ENCODE measurements around the gene PRTN3. TPM values are rescaled to one million over a fixed set of nuclear protein-coding genes. Genes with fewer than 3 reads are reported as not detected.
"Not testable (repeated sequence)": the region's sequence is repeated elsewhere in the genome, so short reads cannot be mapped to it uniquely, and the experiment has no call there.

Gene PRTN3
- total RNA-seq, 1 donor from 2014 or later, result not detected

- Mint-ChIP-seq H3K4me3 (ENCODE audit: unreplicated experiment) (no peak overlapping the region), H3K9me3 (ENCODE audit: unreplicated experiment) (no peaks in the 10 kb centered on the region), H3K4me1 (ENCODE audit: unreplicated experiment) (no peaks in the 10 kb centered on the region), H3K36me3 (ENCODE audit: low read depth, unreplicated experiment) (peaks cover 22% of the 10 kb centered on the region), H3K27ac (ENCODE audit: unreplicated experiment) (no peak overlapping the region), H3K27me3 (ENCODE audit: unreplicated experiment) (peaks cover 20% of the 10 kb centered on the region)
- no peak for DNase-seq (ENCODE audit: low spot score)
- TF ChIP-seq CTCF (IDR thresholded peaks at IDR 0.05; ENCODE audit: unreplicated experiment), result no peak
Measured at GRCh38 chr19:876780-877314, 36.0 kb downstream of the PRTN3 start.

- H3K4me1 Mint-ChIP-seq (ENCODE audit: unreplicated experiment); H3K27ac Mint-ChIP-seq (ENCODE audit: unreplicated experiment); H3K9me3 Mint-ChIP-seq (ENCODE audit: unreplicated experiment); DNase-seq (ENCODE audit: low spot score); H3K4me3 Mint-ChIP-seq (ENCODE audit: unreplicated experiment): not testable (repeated sequence)
- Mint-ChIP-seq H3K36me3 (ENCODE audit: low read depth, unreplicated experiment) (peaks cover 24% of the 10 kb centered on the region), H3K27me3 (ENCODE audit: unreplicated experiment) (peaks cover 20% of the 10 kb centered on the region)
Measured at GRCh38 chr19:877992-878660, 37.3 kb downstream of the PRTN3 start.

- not testable (repeated sequence) for DNase-seq (ENCODE audit: low spot score); H3K27ac Mint-ChIP-seq (ENCODE audit: unreplicated experiment); H3K9me3 Mint-ChIP-seq (ENCODE audit: unreplicated experiment); H3K4me1 Mint-ChIP-seq (ENCODE audit: unreplicated experiment)
- Mint-ChIP-seq H3K27me3 (ENCODE audit: unreplicated experiment) (peaks cover 18% of the 10 kb centered on the region), H3K4me3 (ENCODE audit: unreplicated experiment) (peak overlapping the region; percentile 79), H3K36me3 (ENCODE audit: low read depth, unreplicated experiment) (peaks cover 24% of the 10 kb centered on the region)
Measured at GRCh38 chr19:878751-879561, 38.2 kb downstream of the PRTN3 start.

DNA sequence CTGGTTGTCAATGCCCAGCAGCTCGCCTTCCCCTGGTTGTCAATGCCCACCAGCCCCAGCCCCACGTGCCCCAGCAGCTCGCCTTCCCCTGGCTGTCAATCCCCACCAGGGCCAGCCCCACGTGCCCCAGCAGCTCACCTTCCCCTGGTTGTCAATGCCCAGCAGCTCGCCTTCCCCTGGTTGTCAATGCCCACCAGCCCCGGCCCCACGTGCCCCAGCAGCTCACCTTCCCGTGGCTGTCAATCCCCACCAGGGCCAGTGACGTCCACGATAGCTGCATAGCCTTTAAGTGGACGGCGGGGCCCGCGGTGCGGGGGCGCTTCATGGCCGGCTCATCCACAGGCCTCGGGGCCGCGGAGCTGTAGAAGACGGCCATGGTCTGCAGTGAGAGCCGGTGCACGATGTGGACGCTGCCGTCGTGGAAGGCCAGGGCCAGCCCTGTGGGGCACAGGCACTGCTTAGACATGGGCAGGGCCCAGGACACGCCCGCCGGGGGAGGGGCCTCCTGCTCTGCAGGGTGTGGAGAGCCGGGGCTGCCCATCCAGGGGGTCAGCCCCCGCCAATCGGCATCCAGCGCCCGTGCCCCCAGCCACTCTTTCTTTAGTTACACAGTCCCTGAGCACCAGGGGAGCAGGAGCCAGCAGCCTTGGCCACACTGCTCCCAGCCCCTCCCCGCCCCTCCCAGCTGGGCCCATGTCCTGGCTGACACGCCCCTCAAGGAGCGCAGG, 39.1 kb downstream of the PRTN3 start:
- no peak for DNase-seq (ENCODE audit: low spot score)
- Mint-ChIP-seq H3K4me1 (ENCODE audit: unreplicated experiment) (no peaks in the 10 kb centered on the region), H3K27me3 (ENCODE audit: unreplicated experiment) (peaks cover 14% of the 10 kb centered on the region), H3K36me3 (ENCODE audit: low read depth, unreplicated experiment) (peaks cover 24% of the 10 kb centered on the region), H3K4me3 (ENCODE audit: unreplicated experiment) (peak overlapping the region; percentile 79), H3K27ac (ENCODE audit: unreplicated experiment) (no peak overlapping the region), H3K9me3 (ENCODE audit: unreplicated experiment) (no peaks in the 10 kb centered on the region)
- no peak for TF ChIP-seq CTCF (IDR thresholded peaks at IDR 0.05; ENCODE audit: unreplicated experiment)

GRCh38 chr19:881385-882071, 40.7 kb downstream of the PRTN3 start:
- Mint-ChIP-seq H3K4me1 (ENCODE audit: unreplicated experiment) (no peaks in the 10 kb centered on the region), H3K4me3 (ENCODE audit: unreplicated experiment) (peak overlapping the region; percentile 67), H3K36me3 (ENCODE audit: low read depth, unreplicated experiment) (peaks cover 20% of the 10 kb centered on the region), H3K9me3 (ENCODE audit: unreplicated experiment) (no peaks in the 10 kb centered on the region), H3K27me3 (ENCODE audit: unreplicated experiment) (peaks cover 14% of the 10 kb centered on the region), H3K27ac (ENCODE audit: unreplicated experiment) (no peak overlapping the region)
- TF ChIP-seq CTCF (IDR thresholded peaks at IDR 0.05; ENCODE audit: unreplicated experiment), result no peak
- DNase-seq (ENCODE audit: low spot score), result no peak

All from endothelial cell (in vitro differentiated cells).